ENCODE data around the gene GPR157. TPM values are rescaled to one million over a fixed set of nuclear protein-coding genes. Genes with fewer than 3 reads are reported as not detected.

The GPR157 gene
- total and polyA plus RNA-seq, 2 experiments from 2014 or later = 0.81 to 3.9 TPM

GRCh38 chr1:9115351-9116205 is 13.3 kb downstream of the GPR157 start (continued):
- no peak for TF ChIP-seq ZNF462 (CRISPR knock-in tag; IDR thresholded peaks at IDR 0.05)

GRCh38 chr1:9112961-9113880 is 15.7 kb downstream of the GPR157 start:
- Histone ChIP-seq H3K27me3 (ENCODE audit: insufficient read depth) (no peaks in the 10 kb centered on the region), H3F3A (replicated peaks; ENCODE audit: low read depth) (no peaks in the 10 kb centered on the region; the same call in 1 of the 2 replicates), H3K79me2 (replicated peaks; ENCODE audit: insufficient read depth) (no peaks in the 10 kb centered on the region), H3K27ac (ENCODE audit: low read depth) (no peak overlapping the region), H3K4me1 (ENCODE audit: insufficient read depth) (no peaks in the 10 kb centered on the region), H3K36me3 (ENCODE audit: insufficient read depth) (no peaks in the 10 kb centered on the region), H4K20me1 (replicated peaks; ENCODE audit: insufficient read depth) (no peaks in the 10 kb centered on the region; the same call in 1 of the 2 replicates), H2AFZ (no peak overlapping the region), H3K9me2 (ENCODE audit: insufficient read depth) (no peaks in the 10 kb centered on the region), H3K4me2 (no peak overlapping the region), H3K4me3 (no peak overlapping the region)
- no peak for TF ChIP-seq EZH2phosphoT487 (IDR thresholded peaks at IDR 0.05; ENCODE audit: unreplicated experiment)
- Mint-ChIP-seq H3K27ac (no peak overlapping the region), H3K9me3 (no peaks in the 10 kb centered on the region), H3K4me1 (peaks cover 5% of the 10 kb centered on the region), H3K36me3 (ENCODE audit: low read depth) (no peaks in the 10 kb centered on the region), H3K4me3 (no peak overlapping the region), H3K27me3 (ENCODE audit: insufficient read depth, low read depth, poor library complexity) (peaks cover 13% of the 10 kb centered on the region)
- ATAC-seq (no peak), DNase-seq (ENCODE audit: low spot score) (no peak)
